Measurements from ENCODE around the gene APH1A. TPM values are rescaled to one million over a fixed set of nuclear protein-coding genes. Genes with fewer than 3 reads are reported as not detected.
"Not testable (repeated sequence)": the region's sequence is repeated elsewhere in the genome, so short reads cannot be mapped to it uniquely, and the experiment has no call there.

Gene APH1A
- total RNA-seq, result 100 to 1,000 TPM; 118 to 120 TPM
- 10 to 100 TPM; 45.1 to 72.0 TPM for polyA plus RNA-seq

GRCh38 chr1:150268705-150269403 is at the start of gene APH1A:
TSS of gene APH1A (minus strand) at chr1:150269016. CDS start at chr1:150268810, 206 bp downstream.
- H3K27me3 ChIP-seq (ENCODE audit: insufficient read depth, low read length), result no peaks in the 10 kb centered on the region
- no peaks in the 10 kb centered on the region for H3K27me3 Mint-ChIP-seq
- peak within 1 kb of the TSS; percentile 83 to 85 for H3K4me3 ChIP-seq (ENCODE audit: low read length in 2 of 2)
- peak within 1 kb of the TSS; percentile 96 to 99 (median 99) for H3K27ac Mint-ChIP-seq
- peaks cover 0 to 2% (median 0%) of the 10 kb centered on the region in 8 donors for H3K9me3 Mint-ChIP-seq
- H3K27ac ChIP-seq (ENCODE audit: low read depth, low read length), result peak within 1 kb of the TSS; percentile 96
- peaks cover 30% of the 10 kb centered on the region for H3K36me3 ChIP-seq (ENCODE audit: insufficient read depth, low read length)
- H3K4me1 ChIP-seq (ENCODE audit: insufficient read depth, low read length), result peaks cover 24% of the 10 kb centered on the region
- POLR2A ChIA-PET (ENCODE audit: partially characterized antibody), result interaction anchor here (0.6 to 2.6 kb wide), 17 partner anchors 9 to 382 kb away, joined by 3 to 37 read pairs (median 4); partner anchors contain the start of genes ANP32E, CIART, MCL1 and RPRD2
- no peaks in the 10 kb centered on the region for H3K9me3 ChIP-seq (ENCODE audit: control insufficient read depth in 1 of 2, low read length in 2 of 2)
- H3K36me3 Mint-ChIP-seq, result peaks cover 32 to 61% of the 10 kb centered on the region in 2 donors
- intact Hi-C loops (cut with micrococcal nuclease), result loop anchor here (1.0 to 2.0 kb wide), 3 partner anchors 14 to 33 kb away; partner anchors contain the start of genes ANP32E, CIART and MRPS21
- peaks cover 18 to 35% (median 27%) of the 10 kb centered on the region in 4 donors for H3K4me1 Mint-ChIP-seq
- DNase-seq, result peak; percentile 89 to 93 (median 91)
- CTCF ChIA-PET (ENCODE audit: partially characterized antibody), result interaction anchor here (1.0 to 1.5 kb wide), 3 partner anchors 13 to 653 kb away, joined by 3 to 4 read pairs (median 3); no protein-coding TSS in a partner anchor
- H3K4me3 Mint-ChIP-seq, result peak within 1 kb of the TSS; percentile 92 to 99 (median 97)

- H3K27ac ChIP-seq (ENCODE audit: low read depth, low read length); CTCF ChIA-PET (ENCODE audit: partially characterized antibody); H3K9me3 Mint-ChIP-seq; H3K36me3 ChIP-seq (ENCODE audit: insufficient read depth, low read length); H3K36me3 Mint-ChIP-seq; H3K4me1 ChIP-seq (ENCODE audit: insufficient read depth, low read length); H3K4me3 Mint-ChIP-seq; H3K9me3 ChIP-seq (ENCODE audit: control insufficient read depth in 1 of 2, low read length in 2 of 2); H3K27me3 Mint-ChIP-seq; intact Hi-C loops (cut with micrococcal nuclease); H3K27ac Mint-ChIP-seq; H3K4me1 Mint-ChIP-seq; POLR2A ChIA-PET (ENCODE audit: partially characterized antibody); H3K27me3 ChIP-seq (ENCODE audit: insufficient read depth, low read length); H3K4me3 ChIP-seq (ENCODE audit: low read length in 2 of 2); DNase-seq: not testable (repeated sequence)
Measured at GRCh38 chr1:150314691-150315090, 45.9 kb upstream of the APH1A start.

- Mint-ChIP-seq H3K9me3 (no peaks in the 10 kb centered on the region), H3K27ac (no peak overlapping the region), H3K27me3 (no peaks in the 10 kb centered on the region), H3K4me3 (no peak overlapping the region), H3K4me1 (peaks cover 0 to 1% (median 0%) of the 10 kb centered on the region in 4 donors), H3K36me3 (peaks cover 11 to 12% of the 10 kb centered on the region in 2 donors)
- POLR2A ChIA-PET (ENCODE audit: partially characterized antibody), result interaction anchor here (0.5 to 1.3 kb wide), 2 partner anchors 10 to 293 kb away, joined by 3 read pairs; partner anchors contain the start of gene PRPF3
- H3K4me3 ChIP-seq (ENCODE audit: low read length in 2 of 2), result no peak overlapping the region
- intact Hi-C loops (cut with micrococcal nuclease), result no loop called here
- no peak overlapping the region for H3K27ac ChIP-seq (ENCODE audit: low read depth, low read length)
- H3K4me1 ChIP-seq (ENCODE audit: insufficient read depth, low read length), result no peaks in the 10 kb centered on the region
- no peak for DNase-seq
- no peaks in the 10 kb centered on the region for H3K27me3 ChIP-seq (ENCODE audit: insufficient read depth, low read length)
- no peaks in the 10 kb centered on the region for H3K9me3 ChIP-seq (ENCODE audit: control insufficient read depth in 1 of 2, low read length in 2 of 2)
- peaks cover 10% of the 10 kb centered on the region for H3K36me3 ChIP-seq (ENCODE audit: insufficient read depth, low read length)
- CTCF ChIA-PET (ENCODE audit: partially characterized antibody), result interaction anchor here (0.6 kb wide), 1 partner anchor 16 kb away, joined by 3 read pairs; no protein-coding TSS in a partner anchor
Measured at GRCh38 chr1:150311762-150312161, 42.9 kb upstream of the APH1A start.

- Histone ChIP-seq H3K36me3 (ENCODE audit: insufficient read depth, low read length) (peaks cover 10% of the 10 kb centered on the region), H3K4me1 (ENCODE audit: insufficient read depth, low read length) (no peaks in the 10 kb centered on the region), H3K27me3 (ENCODE audit: insufficient read depth, low read length) (no peaks in the 10 kb centered on the region), H3K27ac (ENCODE audit: low read depth, low read length) (no peak overlapping the region), H3K4me3 (ENCODE audit: low read length in 2 of 2) (no peak overlapping the region), H3K9me3 (ENCODE audit: control insufficient read depth in 1 of 2, low read length in 2 of 2) (no peaks in the 10 kb centered on the region)
- H3K9me3 Mint-ChIP-seq, result no peaks in the 10 kb centered on the region
- ChIA-PET POLR2A (ENCODE audit: partially characterized antibody) (interaction anchor here (0.6 kb wide), 1 partner anchor 297 kb away, joined by 3 read pairs; no protein-coding TSS in a partner anchor), CTCF (ENCODE audit: partially characterized antibody) (no interaction called here)
- H3K27me3 Mint-ChIP-seq, result no peaks in the 10 kb centered on the region
- intact Hi-C loops (cut with micrococcal nuclease), result no loop called here
- H3K4me3 Mint-ChIP-seq, result no peak overlapping the region
- peak overlapping the region in 1 of 7 donors; percentile 4 for H3K27ac Mint-ChIP-seq
- H3K36me3 Mint-ChIP-seq, result peaks cover 11 to 20% of the 10 kb centered on the region in 2 donors
- no peak for DNase-seq
- peaks cover 0 to 1% (median 0%) of the 10 kb centered on the region in 4 donors for H3K4me1 Mint-ChIP-seq
Measured at GRCh38 chr1:150309758-150310508, 41.1 kb upstream of the APH1A start.

- H3K4me3 ChIP-seq (ENCODE audit: low read length in 2 of 2); intact Hi-C loops (cut with micrococcal nuclease); H3K27me3 ChIP-seq (ENCODE audit: insufficient read depth, low read length); H3K27ac ChIP-seq (ENCODE audit: low read depth, low read length); H3K36me3 ChIP-seq (ENCODE audit: insufficient read depth, low read length); H3K27ac Mint-ChIP-seq; CTCF ChIA-PET (ENCODE audit: partially characterized antibody); H3K9me3 Mint-ChIP-seq; H3K4me1 Mint-ChIP-seq; DNase-seq; H3K4me3 Mint-ChIP-seq; H3K27me3 Mint-ChIP-seq; POLR2A ChIA-PET (ENCODE audit: partially characterized antibody); H3K9me3 ChIP-seq (ENCODE audit: control insufficient read depth in 1 of 2, low read length in 2 of 2); H3K4me1 ChIP-seq (ENCODE audit: insufficient read depth, low read length): not testable (repeated sequence)
- H3K36me3 Mint-ChIP-seq, result peaks cover 11 to 24% of the 10 kb centered on the region in 2 donors
Measured at GRCh38 chr1:150308585-150308984, 39.8 kb upstream of the APH1A start.

- H3K4me1 ChIP-seq (ENCODE audit: insufficient read depth, low read length), result no peaks in the 10 kb centered on the region
- peaks cover 11% of the 10 kb centered on the region for H3K36me3 ChIP-seq (ENCODE audit: insufficient read depth, low read length)
- ChIA-PET CTCF (ENCODE audit: partially characterized antibody) (no interaction called here), POLR2A (ENCODE audit: partially characterized antibody) (no interaction called here)
- peak overlapping the region in 4 of 7 donors; percentile 10 to 64 (median 20) for H3K27ac Mint-ChIP-seq
- peaks cover 0 to 8% (median 2%) of the 10 kb centered on the region in 4 donors for H3K4me1 Mint-ChIP-seq
- peaks cover 19 to 48% of the 10 kb centered on the region in 2 donors for H3K36me3 Mint-ChIP-seq
- no peak overlapping the region for H3K27ac ChIP-seq (ENCODE audit: low read depth, low read length)
- H3K27me3 ChIP-seq (ENCODE audit: insufficient read depth, low read length), result no peaks in the 10 kb centered on the region
- no peak overlapping the region for H3K4me3 ChIP-seq (ENCODE audit: low read length in 2 of 2)
- no peak overlapping the region for H3K4me3 Mint-ChIP-seq
- intact Hi-C loops (cut with micrococcal nuclease), result no loop called here
- H3K27me3 Mint-ChIP-seq, result no peaks in the 10 kb centered on the region
- no peak for DNase-seq
- no peaks in the 10 kb centered on the region for H3K9me3 Mint-ChIP-seq
- no peaks in the 10 kb centered on the region for H3K9me3 ChIP-seq (ENCODE audit: control insufficient read depth in 1 of 2, low read length in 2 of 2)
Measured at GRCh38 chr1:150302902-150303301, 34.1 kb upstream of the APH1A start.

GRCh38 chr1:150302338-150302737 is 33.5 kb upstream of the APH1A start:
- H3K9me3 Mint-ChIP-seq, result no peaks in the 10 kb centered on the region
- Histone ChIP-seq H3K4me1 (ENCODE audit: insufficient read depth, low read length) (no peaks in the 10 kb centered on the region), H3K4me3 (ENCODE audit: low read length in 2 of 2) (no peak overlapping the region), H3K27me3 (ENCODE audit: insufficient read depth, low read length) (no peaks in the 10 kb centered on the region), H3K9me3 (ENCODE audit: control insufficient read depth in 1 of 2, low read length in 2 of 2) (no peaks in the 10 kb centered on the region), H3K36me3 (ENCODE audit: insufficient read depth, low read length) (peaks cover 6% of the 10 kb centered on the region), H3K27ac (ENCODE audit: low read depth, low read length) (no peak overlapping the region)
- DNase-seq, result no peak
- H3K27me3 Mint-ChIP-seq, result no peaks in the 10 kb centered on the region
- peaks cover 21 to 50% of the 10 kb centered on the region in 2 donors for H3K36me3 Mint-ChIP-seq
- intact Hi-C loops (cut with micrococcal nuclease), result no loop called here
- H3K4me1 Mint-ChIP-seq, result peaks cover 0 to 8% (median 2%) of the 10 kb centered on the region in 4 donors
- POLR2A ChIA-PET (ENCODE audit: partially characterized antibody), result interaction anchor here (1.2 kb wide), 1 partner anchor 19 kb away, joined by 3 read pairs; the partner anchor contains the start of gene PRPF3
- peak overlapping the region in 4 of 7 donors; percentile 10 to 70 (median 15) for H3K27ac Mint-ChIP-seq
- CTCF ChIA-PET (ENCODE audit: partially characterized antibody), result no interaction called here
- H3K4me3 Mint-ChIP-seq, result no peak overlapping the region
